ENCODE data around the gene PER1.
"Not testable (repeated sequence)": the region's sequence is repeated elsewhere in the genome, so short reads cannot be mapped to it uniquely, and the experiment has no call there.

- not testable (repeated sequence) for TF ChIP-seq YY1 (IDR thresholded peaks at IDR 0.05; ENCODE audit: insufficient read depth, insufficient replicate concordance, low read depth, low read length); ZSCAN5A (CRISPR knock-in tag; IDR thresholded peaks at IDR 0.05; ENCODE audit: borderline replicate concordance); CTCF (CRISPR knock-in tag; IDR thresholded peaks at IDR 0.05); DZIP1 (CRISPR knock-in tag; IDR thresholded peaks at IDR 0.05); ZNF777 (CRISPR knock-in tag; IDR thresholded peaks at IDR 0.05); ZNF343 (CRISPR knock-in tag; IDR thresholded peaks at IDR 0.05); ARID3A (IDR thresholded peaks at IDR 0.05; ENCODE audit: low read depth, low read length); SRSF9 (IDR thresholded peaks at IDR 0.05; ENCODE audit: borderline replicate concordance, insufficient read depth, low read depth, low read length, poor library complexity, severe bottlenecking); GTF3A (CRISPR knock-in tag; conservative IDR thresholded peaks at IDR 0.05); TGIF2 (CRISPR knock-in tag; IDR thresholded peaks at IDR 0.05); FOSL1 (CRISPR knock-in tag; IDR thresholded peaks at IDR 0.05; ENCODE audit: borderline replicate concordance); SOX6 (IDR thresholded peaks at IDR 0.05); SOX6 (CRISPR knock-in tag; IDR thresholded peaks at IDR 0.05); ELF4 (CRISPR knock-in tag; IDR thresholded peaks at IDR 0.05; ENCODE audit: borderline replicate concordance)
Observed at GRCh38 chr17:8106980-8107379, 45.2 kb downstream of the PER1 start.

All from HepG2 (cell line).